GM18861 (cell line): ENCODE data around the gene FIGN.

Source experiments
- ATAC-seq: cut with Tn5 transposase; IDR thresholded peaks from one replicate; pipeline ENCODE4 v1.9.1; 2021; ENCODE audit not compliant: unreplicated experiment

FIGN gene

GRCh38 chr2:163737563-163737962 lies 1.8 kb upstream of the FIGN start:
- no peak for ATAC-seq

GRCh38 chr2:163737190-163737439 lies 1.3 kb upstream of the FIGN start:
- ATAC-seq, result no peak

DNA sequence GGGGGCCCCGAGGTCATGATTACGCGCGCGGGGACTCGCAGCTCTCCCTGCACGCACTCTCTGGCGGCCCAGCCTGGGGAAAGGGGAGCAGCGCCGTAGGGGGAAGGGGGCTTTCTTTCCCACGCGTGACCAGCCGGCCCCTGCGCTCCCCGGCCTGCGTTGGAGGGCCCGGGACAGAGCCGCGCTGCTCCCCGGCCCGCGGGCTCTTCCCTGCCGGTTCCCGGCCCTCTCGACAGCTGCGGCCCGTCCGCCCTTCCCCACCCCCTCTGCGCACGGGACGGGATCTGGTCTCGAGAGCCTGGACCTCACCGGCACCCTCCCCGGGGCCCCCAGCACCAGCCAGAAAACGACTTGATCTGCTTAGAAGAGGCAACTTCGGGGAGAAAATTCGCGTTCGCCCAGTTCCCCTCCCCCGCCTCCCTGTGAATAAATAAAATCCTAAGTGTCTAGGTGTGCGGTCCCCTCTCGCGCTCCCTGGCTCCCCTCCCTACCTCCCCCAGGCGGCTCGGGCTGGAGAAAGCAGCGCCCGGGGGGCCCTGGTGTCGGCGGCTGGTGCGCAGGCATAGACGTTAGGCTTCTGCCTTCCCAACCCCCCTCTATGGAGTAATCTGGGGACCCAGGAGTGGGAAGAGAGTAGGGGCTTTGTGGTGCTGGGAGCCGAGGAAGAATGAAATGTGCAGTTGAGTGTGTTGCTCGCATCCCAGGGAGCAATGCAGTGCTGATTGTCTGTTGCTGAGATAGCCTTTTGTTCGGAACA lies 803 bp upstream of the FIGN start:
- ATAC-seq, result no peak

DNA sequence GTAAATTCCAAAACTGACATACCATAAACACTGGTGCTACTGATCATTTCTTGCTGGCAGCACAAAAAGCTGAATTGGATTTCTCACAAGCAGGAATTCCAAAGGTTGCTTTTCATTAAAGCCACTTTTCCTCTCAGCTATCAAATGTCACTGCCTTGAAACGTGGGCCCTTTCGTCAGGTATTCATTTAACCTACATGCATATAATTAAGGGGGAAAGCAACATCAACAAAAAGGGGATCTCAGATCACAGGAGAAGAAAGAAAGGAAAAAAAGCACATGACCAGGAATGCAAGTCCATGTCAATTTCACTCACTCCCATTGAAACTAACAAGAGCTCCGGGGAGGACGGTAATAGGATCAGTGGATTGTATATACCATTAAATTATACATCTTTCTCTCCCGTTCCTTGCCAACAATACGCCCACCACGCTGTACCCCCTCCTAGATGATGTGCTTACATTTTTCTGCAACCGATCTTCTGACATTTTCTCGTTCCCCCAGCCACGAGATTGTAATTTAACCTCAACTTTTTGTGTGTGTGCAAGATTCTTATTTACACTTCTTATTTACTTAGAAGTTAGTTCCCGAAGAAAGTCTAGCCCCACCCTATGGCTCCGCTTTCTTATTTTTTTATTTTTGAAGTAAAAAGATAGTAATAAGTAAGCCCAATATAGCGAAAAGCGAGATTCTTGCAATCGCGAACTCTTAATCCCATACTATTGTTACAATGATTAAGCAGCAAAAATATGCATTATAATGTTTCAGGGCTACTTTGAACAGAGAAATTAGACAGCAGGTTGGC lies 725 bp downstream of the FIGN start:
- no peak for ATAC-seq

- ATAC-seq, result no peak
These were observed 1.4 kb downstream of the FIGN start for GRCh38 chr2:163734401-163734800.

DNA sequence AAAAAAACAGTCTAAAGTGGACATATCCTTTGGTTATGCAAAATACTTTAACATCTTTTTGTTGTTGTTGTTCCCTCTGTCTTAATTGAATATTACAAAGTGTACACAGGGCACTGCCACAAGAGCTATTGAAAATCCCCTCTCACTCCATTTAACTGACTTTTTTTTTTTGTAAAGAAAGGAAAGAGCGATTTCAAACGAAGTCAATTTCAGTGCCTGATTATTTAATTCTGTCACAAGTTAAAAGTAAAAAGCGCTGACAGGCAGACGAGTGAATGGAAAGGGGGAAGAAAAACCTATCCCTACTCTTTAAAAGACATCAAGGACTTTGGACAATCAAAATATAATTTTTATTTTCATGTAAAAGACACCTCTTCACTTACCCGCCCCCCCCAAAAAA lies 1.9 kb downstream of the FIGN start:
- ATAC-seq, result no peak

GRCh38 chr2:163733301-163733938 lies 2.4 kb downstream of the FIGN start:
- no peak for ATAC-seq

DNA sequence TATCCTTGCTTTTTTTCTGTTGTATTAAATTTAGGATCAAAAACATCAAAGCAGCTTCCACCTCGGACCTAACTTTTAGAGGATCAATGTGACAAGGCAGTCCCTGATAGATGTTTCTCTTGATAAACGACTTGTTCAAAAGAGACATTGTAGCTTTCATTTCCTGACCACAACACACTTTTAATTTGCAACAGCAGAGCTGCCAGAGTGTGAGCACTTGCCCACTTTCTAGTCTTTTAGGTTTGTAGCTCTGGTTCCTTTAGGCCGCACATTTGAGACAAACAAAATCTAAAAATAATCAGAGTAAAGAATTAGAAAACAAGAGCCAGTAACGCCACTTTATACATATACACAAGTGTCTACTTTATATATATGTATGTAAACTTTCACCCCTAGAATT lies 3.1 kb downstream of the FIGN start:
- no peak for ATAC-seq

GRCh38 chr2:163731735-163732134 lies 4.1 kb downstream of the FIGN start:
- ATAC-seq, result no peak

DNA sequence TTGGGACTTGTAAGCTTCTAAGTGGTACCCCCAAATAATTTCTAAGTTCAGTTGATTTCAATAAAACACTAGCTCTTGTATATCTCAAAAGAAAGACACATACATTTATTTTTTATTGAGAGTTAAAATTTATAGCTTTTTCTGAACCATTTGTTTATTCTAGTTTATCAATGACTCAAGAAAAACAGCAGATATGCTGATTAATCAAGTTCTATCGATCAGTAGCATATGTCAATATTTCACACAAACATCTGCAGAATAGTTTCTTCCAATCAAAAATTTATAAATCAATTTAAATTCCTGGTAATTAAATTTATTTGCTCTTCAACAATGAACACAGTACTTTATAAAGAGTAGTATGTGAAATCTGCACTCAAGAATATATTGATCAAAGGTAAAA lies 5.3 kb downstream of the FIGN start:
- no peak for ATAC-seq

DNA sequence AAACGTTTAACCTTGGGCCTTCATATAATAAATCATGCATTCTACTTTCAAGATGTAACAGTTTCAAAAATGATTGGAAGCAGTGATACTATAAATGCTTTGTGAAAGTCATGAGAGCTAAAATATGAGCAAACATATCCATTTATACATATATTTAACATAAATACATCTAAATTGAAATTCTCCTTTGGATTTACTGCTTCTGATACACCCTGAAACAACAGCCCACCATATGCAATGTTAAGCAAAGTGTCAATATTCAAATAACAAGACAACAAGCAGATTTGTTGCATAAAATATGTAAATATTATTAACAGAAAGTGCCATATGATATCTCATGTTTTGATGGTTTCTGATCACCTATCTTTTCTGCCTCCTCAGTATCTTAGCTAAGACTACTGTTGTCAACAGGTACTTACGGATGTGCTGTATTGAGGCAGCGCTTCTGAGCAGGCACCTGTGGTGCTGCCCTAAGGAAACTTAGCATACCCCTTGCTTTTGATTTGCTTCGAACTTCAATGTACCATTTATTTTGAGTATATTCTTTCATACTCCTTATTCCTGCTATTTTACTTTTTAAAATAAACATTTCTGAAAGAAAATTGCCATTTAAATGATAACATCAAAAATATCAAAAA lies 6.1 kb downstream of the FIGN start:
- no peak for ATAC-seq

DNA sequence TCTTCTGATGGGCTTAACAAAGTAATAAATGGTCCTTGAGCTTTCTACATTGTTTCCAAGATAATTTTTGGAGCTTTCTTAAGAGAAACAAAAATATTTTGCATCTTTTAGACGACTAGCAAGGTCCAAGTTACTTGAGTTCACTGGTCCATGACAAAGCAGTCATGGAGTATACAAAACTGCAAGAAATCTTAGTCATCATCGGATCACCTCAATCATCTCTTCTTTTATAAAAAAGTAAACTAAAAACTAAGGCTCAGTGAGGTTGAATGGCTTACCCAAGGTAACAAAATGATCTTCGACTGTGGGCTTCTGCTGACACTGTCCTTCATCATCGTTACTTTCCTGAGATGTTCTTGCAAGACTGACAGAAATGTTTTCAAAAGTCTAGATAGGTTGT lies 11.9 kb downstream of the FIGN start:
- ATAC-seq, result no peak

DNA sequence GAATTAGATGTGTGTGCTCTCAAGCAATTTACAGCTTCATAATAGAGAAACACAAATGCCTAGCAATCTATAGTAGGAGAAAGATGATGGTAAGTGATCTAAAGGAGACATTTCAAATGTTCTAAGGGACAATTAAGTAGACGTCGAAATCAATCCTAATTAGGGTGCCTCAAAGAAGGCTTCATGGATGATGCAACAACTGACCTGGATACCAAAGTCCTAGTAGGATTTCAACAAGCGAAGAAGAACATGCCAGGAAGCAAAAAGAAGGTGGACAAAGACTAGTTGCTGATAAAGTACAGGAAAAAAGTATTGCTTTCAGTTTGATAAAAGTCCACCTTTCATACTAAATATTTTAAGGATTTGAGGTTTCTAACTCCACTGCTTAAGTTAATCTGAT lies 12.5 kb downstream of the FIGN start:
- ATAC-seq, result no peak

GRCh38 chr2:163719331-163719730 lies 16.5 kb downstream of the FIGN start:
- no peak for ATAC-seq

DNA sequence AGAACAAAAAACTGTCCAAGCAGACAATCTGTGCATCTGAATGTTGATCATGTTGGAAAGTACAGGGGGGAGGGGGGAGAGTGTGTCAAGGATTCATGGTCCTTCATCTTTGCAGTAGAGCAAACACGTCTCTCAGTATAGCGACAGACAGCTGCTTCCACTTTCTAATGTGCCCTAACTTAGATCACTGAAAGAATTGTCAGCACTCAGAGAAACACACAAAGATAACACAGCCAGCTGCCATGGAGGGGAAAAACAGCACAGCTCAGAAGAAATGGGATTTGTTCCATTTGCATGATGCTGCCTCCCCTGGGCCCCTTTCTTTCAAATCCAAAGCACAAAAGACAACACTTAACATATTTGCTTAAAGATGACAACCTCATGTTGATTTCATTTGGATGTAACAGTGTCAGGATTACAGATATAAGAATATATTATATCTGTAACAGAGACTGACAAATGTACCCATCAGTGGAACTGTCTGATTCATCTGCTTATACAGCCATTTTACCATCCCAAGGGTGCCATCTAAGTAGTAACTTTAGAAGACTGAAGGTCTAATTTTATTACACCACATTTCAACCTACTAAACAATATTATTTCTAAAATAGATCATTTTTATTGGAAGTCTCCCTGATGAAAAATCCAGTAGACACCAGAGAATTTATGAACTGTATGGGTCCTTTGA lies 17.7 kb downstream of the FIGN start:
- ATAC-seq, result no peak

DNA sequence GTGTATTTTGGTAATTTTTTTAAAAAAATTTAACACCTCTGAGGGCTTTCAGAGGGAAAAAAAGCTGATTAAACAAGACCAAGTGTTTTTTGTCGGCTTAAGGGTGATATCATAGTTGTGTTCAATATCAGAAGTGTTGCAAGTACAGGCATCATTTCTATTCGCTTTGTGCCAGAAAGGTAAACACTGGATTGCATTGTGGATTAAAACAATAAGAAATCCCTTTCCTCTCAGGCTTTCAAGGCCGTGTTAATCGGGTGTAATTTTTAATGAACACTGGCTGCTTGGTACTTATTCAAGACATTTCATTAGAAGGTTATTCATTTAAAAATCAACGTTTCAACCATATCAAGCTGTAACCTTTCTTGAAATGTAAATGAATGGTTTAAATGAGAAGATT lies 18.3 kb downstream of the FIGN start:
- ATAC-seq, result no peak

- ATAC-seq, result no peak
These were observed 19.7 kb downstream of the FIGN start for GRCh38 chr2:163716101-163716500.

GRCh38 chr2:163715668-163716067 lies 20.1 kb downstream of the FIGN start:
- ATAC-seq, result no peak

DNA sequence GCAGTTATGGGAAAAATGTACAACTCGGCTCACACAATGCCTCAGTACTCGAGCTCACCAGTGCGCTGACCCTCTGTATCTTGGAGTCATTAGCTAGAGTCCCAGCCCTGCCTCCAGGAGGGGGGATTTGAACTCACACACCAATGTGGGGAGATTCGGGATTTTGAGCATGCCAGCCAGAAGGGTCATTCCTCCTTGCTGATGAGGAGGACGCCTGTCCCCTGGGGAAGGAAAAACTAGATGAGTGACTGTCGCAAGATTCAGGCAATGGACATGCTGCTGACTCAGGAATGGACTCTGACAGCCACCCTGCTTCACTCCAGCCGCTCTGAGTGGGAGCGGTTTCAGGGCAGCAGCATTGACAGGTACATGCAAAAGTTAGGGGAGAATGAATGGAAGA lies 20.6 kb downstream of the FIGN start:
- ATAC-seq, result no peak

DNA sequence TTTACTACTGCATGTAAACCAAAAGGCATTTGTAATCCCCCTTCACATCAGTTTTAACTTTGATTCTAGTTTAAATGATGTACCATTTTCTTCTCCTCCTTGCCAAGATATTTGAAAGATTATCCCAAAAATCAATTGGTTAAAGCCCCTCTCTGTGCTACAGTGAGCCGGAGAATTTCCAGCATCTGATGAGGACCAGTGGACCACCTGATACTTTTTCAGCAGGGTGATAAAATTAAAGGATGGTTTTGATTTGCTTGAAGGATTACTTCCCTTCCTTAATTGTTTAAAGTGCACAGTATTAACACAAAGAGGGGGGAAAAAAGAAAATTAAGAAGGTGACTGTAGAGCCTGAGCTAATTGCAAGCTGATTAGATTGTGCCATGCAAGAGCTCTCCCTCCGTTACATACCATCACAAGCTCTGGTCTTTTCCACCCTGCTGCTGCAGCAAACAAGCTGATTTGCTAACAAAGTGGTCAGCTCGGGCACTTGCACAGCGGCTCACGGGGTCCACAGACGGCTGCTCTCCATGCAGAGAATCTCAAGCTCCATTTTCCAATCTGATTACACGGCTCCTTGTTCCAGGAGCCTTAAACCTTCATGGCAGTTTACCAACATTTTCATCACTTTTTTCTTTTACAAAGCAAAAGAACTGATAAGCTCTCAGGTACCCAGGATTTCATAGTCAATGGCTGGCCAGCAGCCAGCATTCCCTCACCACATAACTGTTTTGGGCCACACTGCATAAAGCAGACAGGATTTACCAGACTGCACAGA lies 22.1 kb downstream of the FIGN start:
- ATAC-seq, result no peak

DNA sequence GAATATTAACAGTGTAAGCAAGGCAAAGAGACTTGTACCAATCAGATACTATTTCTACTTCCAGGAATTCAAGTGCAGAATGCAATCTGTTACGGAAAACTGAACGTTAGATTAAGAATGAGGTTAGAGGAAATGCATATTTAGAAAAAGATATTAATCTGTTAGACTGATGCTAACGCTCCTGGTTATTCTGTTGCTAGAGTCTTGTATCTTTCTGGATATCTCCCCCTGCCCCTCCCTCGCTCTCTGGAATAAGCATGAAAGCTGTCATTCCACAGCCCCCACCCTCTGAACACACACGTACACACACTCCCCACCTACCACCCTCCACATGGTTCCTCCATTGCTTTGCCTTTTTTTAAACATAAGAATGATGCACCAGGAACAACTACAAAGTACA lies 24.1 kb downstream of the FIGN start:
- ATAC-seq, result no peak
